ENCODE measurements around the gene KCNB1. TPM values are rescaled to one million over a fixed set of nuclear protein-coding genes. Genes with fewer than 3 reads are reported as not detected.

The KCNB1 gene
- total RNA-seq, 1 donor from 2014 or later = not detected

DNA sequence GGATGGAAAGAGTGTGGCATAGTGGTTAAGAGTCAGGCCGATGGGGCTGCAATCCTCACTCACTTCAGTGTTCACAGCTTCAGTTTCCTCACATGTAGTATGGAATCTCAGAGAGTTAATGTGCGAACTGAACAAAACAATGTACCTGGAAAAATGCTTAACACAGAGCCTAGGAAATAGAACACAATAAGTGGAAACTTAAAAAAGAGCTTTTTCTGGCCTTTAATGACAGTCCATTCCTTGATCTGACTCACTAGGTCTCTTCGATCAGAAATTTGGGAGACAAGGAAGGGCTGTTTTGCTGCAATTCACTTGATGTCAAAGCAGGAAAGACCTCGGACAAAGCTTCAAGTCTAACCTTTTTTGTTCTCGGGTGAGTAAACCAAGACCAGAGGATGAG, 56.1 kb downstream of the KCNB1 start:
- no peak for FAIRE-seq
- no peaks in the 10 kb centered on the region for H3K36me3 ChIP-seq (ENCODE audit: control insufficient read depth, insufficient read depth, low read length)
- no peak for DNase-seq (ENCODE audit: low read depth)
- no peak overlapping the region for H3K4me3 ChIP-seq (ENCODE audit: low read depth, low read length)
- TF ChIP-seq, protein P1, sequence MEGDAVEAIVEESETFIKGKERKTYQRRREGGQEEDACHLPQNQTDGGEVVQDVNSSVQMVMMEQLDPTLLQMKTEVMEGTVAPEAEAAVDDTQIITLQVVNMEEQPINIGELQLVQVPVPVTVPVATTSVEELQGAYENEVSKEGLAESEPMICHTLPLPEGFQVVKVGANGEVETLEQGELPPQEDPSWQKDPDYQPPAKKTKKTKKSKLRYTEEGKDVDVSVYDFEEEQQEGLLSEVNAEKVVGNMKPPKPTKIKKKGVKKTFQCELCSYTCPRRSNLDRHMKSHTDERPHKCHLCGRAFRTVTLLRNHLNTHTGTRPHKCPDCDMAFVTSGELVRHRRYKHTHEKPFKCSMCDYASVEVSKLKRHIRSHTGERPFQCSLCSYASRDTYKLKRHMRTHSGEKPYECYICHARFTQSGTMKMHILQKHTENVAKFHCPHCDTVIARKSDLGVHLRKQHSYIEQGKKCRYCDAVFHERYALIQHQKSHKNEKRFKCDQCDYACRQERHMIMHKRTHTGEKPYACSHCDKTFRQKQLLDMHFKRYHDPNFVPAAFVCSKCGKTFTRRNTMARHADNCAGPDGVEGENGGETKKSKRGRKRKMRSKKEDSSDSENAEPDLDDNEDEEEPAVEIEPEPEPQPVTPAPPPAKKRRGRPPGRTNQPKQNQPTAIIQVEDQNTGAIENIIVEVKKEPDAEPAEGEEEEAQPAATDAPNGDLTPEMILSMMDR (IDR thresholded peaks at IDR 0.05; ENCODE audit: insufficient read depth, low read length, severe bottlenecking) = no peak
- H3K27me3 ChIP-seq (ENCODE audit: control insufficient read depth, insufficient read depth, low read length) = no peaks in the 10 kb centered on the region

DNA sequence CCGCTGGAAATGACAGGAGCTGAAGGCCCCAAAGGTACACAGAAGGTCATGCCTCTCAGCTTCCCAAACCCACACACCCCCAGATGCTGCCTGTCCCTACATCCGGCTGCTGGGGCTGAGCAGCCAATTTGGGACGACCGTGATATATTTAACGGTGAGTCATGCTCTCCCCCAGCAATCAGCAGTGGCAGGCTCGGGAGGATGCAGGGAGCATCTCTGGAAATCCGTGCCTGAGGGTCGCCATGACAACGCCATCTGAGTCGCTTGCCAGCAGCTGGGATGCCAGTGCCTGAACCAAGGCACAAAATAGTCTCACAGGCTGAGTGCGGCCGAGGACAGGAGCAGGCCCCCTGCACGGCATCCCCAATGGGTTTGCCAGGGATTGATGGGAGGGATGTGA, 57.9 kb downstream of the KCNB1 start:
- FAIRE-seq (no peak), DNase-seq (ENCODE audit: low read depth) (no peak)
- Histone ChIP-seq H3K27me3 (ENCODE audit: control insufficient read depth, insufficient read depth, low read length) (no peaks in the 10 kb centered on the region), H3K36me3 (ENCODE audit: control insufficient read depth, insufficient read depth, low read length) (no peaks in the 10 kb centered on the region), H3K4me3 (ENCODE audit: low read depth, low read length) (no peak overlapping the region)
- TF ChIP-seq, protein P1 (IDR thresholded peaks at IDR 0.05; ENCODE audit: insufficient read depth, low read length, severe bottlenecking) = no peak

DNA sequence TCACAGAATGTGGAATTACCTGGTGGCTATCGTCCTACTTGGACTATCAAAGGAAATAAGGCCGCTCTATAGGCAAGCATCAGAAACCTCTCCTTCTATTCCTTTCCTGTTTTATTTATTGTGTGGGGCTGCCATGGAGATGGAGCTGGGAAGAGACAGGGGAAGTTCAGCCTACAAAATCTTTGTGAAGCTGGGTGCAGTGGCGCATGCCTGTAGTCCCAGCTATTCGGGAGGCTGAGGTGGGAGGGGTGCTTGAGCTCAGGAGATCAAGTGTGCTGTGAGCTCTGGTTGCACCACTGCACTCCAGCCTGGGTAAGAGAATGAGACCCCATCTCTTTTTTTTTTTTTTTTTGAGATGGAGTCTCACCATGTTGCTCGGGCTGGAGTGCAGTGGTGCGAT, 60.3 kb downstream of the KCNB1 start:
- FAIRE-seq = no peak
- TF ChIP-seq, protein P1 (IDR thresholded peaks at IDR 0.05; ENCODE audit: insufficient read depth, low read length, severe bottlenecking) = no peak
- DNase-seq (ENCODE audit: low read depth) = no peak
- H3K27me3 ChIP-seq (ENCODE audit: control insufficient read depth, insufficient read depth, low read length) = peaks cover 4% of the 10 kb centered on the region
- no peak overlapping the region for H3K4me3 ChIP-seq (ENCODE audit: low read depth, low read length)
- H3K36me3 ChIP-seq (ENCODE audit: control insufficient read depth, insufficient read depth, low read length) = no peaks in the 10 kb centered on the region

DNA sequence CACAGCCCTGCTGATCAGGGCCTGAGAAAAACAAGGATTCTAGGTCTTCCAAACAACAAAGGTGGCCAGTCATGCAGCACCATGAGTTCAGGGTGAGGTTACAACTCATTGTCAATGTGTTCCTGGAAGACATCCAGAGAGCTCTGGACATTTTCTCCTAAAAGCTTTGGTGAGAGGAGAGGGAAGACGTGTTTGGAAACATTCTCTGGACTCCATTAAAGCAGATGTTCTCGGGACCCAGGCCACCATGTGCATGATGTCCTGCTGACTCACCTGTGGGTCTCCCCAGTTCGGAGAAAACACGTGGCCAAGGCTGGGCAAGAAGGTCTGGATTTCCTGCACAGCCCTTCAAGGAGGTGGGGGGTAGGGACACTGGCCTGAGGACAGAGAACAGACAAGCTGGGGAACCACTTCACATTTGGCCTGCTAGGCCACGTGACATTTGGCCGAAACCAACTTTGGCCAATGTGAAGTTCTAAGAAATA, 61.6 kb downstream of the KCNB1 start:
- DNase-seq (ENCODE audit: low read depth) = no peak
- no peak for FAIRE-seq
- TF ChIP-seq, protein P1 (IDR thresholded peaks at IDR 0.05; ENCODE audit: insufficient read depth, low read length, severe bottlenecking) = no peak

DNA sequence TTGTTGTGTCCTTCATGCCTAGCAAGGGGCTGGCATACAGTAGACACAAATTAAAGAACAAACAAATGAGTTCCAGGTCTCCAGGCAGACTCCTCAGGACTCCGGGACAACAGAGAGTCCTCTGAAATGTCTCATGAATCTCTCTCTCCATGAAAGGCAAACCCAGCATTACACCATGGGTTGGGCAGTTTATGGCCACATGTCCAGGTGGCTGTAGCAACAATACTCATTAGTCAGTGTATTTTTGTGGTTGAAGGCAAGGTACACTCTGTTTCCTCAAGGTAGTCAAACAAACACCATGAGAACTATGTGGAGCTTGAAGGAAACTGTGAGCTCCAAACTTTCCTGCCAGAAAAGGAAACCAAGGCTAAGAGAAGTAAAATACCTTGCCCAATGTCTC, 62.2 kb downstream of the KCNB1 start:
- TF ChIP-seq, protein P1 (IDR thresholded peaks at IDR 0.05; ENCODE audit: insufficient read depth, low read length, severe bottlenecking) = no peak
- DNase-seq (ENCODE audit: low read depth) (peak; percentile 21), FAIRE-seq (peak; percentile 7)

More for the DNA sequence above, 61.6 kb downstream of the KCNB1 start:
- Histone ChIP-seq H3K36me3 (ENCODE audit: control insufficient read depth, insufficient read depth, low read length) (no peaks in the 10 kb centered on the region), H3K27me3 (ENCODE audit: control insufficient read depth, insufficient read depth, low read length) (peaks cover 4% of the 10 kb centered on the region), H3K4me3 (ENCODE audit: low read depth, low read length) (no peak overlapping the region)

DNA sequence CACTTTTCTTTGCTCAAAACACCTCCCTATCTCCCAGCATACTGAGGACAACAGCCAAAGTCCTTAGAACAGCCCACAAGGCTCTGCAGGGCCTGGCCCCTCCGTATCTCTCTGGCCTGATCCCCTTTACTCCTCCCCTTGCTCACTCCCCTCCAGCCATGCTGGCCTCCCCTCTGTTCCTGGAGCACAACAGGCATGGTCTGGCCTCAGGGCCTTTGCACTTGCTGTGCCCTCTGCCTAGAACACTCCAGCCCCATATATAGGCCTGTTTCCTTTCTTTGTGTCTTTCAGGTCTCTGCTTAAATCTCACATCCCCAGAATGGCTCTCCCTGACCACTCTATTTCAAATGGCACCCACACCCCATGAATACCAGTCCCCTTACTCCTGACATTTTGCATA, 62.7 kb downstream of the KCNB1 start:
- H3K27me3 ChIP-seq (ENCODE audit: control insufficient read depth, insufficient read depth, low read length) = peaks cover 4% of the 10 kb centered on the region
- FAIRE-seq (no peak), DNase-seq (ENCODE audit: low read depth) (no peak)
- TF ChIP-seq, protein P1 (IDR thresholded peaks at IDR 0.05; ENCODE audit: insufficient read depth, low read length, severe bottlenecking) = no peak
- H3K4me3 ChIP-seq (ENCODE audit: low read depth, low read length) = no peak overlapping the region
- no peaks in the 10 kb centered on the region for H3K36me3 ChIP-seq (ENCODE audit: control insufficient read depth, insufficient read depth, low read length)

More for the DNA sequence above, 62.2 kb downstream of the KCNB1 start:
- Histone ChIP-seq H3K4me3 (ENCODE audit: low read depth, low read length) (no peak overlapping the region), H3K27me3 (ENCODE audit: control insufficient read depth, insufficient read depth, low read length) (peaks cover 4% of the 10 kb centered on the region), H3K36me3 (ENCODE audit: control insufficient read depth, insufficient read depth, low read length) (no peaks in the 10 kb centered on the region)

All from bronchial epithelial cell (primary cell).